Measurements from ENCODE around the gene IDH3G. TPM values are rescaled to one million over a fixed set of nuclear protein-coding genes. Genes with fewer than 3 reads are reported as not detected.
A peak's percentile ranks its signal among the peaks of the same experiment; 100 is the strongest.

Gene IDH3G
- total and polyA plus RNA-seq, 3 experiments from 2014 or later, result 54.2 to 109 (median 61.6) TPM

DNA sequence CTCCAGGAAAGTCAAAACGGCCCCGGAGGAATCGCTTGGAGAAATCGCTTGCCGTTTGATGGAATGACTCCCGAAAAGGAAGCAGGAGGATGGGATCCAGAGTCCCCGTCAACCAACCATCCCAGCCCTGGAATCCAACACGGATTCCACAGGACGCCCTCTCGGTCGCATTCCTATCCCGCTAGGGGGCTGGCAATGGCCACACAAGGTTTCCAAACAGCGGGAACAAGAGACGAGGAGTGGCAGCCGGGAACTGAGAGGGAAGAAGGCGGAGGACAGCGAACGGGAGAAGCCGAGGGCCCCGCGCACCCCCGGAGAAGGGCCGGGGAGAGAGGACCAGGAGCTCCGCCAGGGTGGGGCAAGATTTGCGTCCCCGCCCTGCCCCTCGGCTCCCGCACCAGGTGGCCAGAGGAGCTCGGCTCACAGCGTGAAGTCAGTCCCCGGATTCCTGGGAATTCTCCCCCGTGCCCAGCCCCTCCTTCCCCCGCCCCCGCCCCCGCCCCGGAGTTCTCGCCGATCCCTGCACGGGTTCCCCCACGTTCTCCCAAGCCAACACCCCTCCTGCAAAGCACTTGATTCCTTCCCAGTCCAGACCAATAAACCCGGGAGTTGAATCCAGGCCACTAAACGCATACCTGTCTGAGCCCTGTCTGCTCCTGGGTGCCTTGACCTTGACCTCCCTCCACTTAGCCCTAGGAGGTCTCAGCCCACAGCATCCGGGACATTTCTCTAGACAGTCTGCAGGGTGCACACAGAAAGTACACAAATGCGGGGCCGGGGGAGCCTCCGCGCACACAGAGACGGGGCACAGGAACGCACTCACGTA lies 34.8 kb upstream of the IDH3G start:
- peaks cover 15% of the 10 kb centered on the region for H3K4me1 ChIP-seq (ENCODE audit: insufficient read depth, low read length)
- H3K36me3 ChIP-seq (ENCODE audit: insufficient read depth, low read length), result no peaks in the 10 kb centered on the region
- Mint-ChIP-seq H3K27me3 (peaks cover 0 to 13% of the 10 kb centered on the region in 2 donors), H3K36me3 (peaks cover 0 to 1% (median 0%) of the 10 kb centered on the region in 3 donors), H3K4me1 (peaks cover 21 to 27% (median 21%) of the 10 kb centered on the region in 3 donors), H3K27ac (peak overlapping the region in 6 of 8 donors; percentile 18 to 88 (median 80)), H3K9me3 (no peaks in the 10 kb centered on the region), H3K4me3 (peak overlapping the region; percentile 69 to 84 (median 79))
- no peak for DNase-seq
- POLR2A ChIA-PET, result no interaction called here
- no peaks in the 10 kb centered on the region for H3K27me3 ChIP-seq (ENCODE audit: insufficient read depth, low read length, poor library complexity, severe bottlenecking)
- no peak overlapping the region for H3K27ac ChIP-seq (ENCODE audit: low read depth, low read length)
- CTCF ChIA-PET, result no interaction called here
- no peaks in the 10 kb centered on the region for H3K9me3 ChIP-seq (ENCODE audit: low read length)
- no peak overlapping the region for H3K4me3 ChIP-seq (ENCODE audit: low read length)

DNA sequence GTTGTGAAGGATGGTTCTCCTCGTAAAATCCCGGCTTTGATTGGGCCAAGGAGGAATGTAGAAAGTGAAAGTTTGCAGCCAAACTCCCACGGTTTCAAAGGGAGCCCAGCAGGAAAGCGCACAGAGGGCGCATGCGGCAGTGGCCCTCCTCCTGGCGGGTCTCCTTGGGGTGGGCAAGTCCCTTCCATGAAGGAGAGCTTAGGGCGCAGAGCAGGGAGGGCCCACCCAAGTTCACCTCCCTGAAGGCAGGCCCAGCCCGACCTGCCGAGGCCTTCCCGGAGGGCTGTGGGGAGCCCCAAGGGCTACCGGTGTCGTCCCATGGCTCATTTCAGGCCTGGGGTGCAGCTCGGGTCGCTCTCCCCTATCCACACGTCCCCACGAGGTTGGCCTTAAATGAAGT lies 34.1 kb upstream of the IDH3G start:
- Mint-ChIP-seq H3K36me3 (peaks cover 0 to 1% (median 0%) of the 10 kb centered on the region in 3 donors), H3K4me3 (peak overlapping the region in 3 of 7 donors; percentile 38 to 82 (median 74)), H3K4me1 (peaks cover 25 to 32% (median 26%) of the 10 kb centered on the region in 3 donors), H3K27me3 (peaks cover 0 to 12% of the 10 kb centered on the region in 2 donors), H3K9me3 (no peaks in the 10 kb centered on the region), H3K27ac (peak overlapping the region in 2 of 8 donors; percentile 73 to 87)
- H3K4me3 ChIP-seq (ENCODE audit: low read length), result no peak overlapping the region
- no peaks in the 10 kb centered on the region for H3K36me3 ChIP-seq (ENCODE audit: insufficient read depth, low read length)
- DNase-seq, result no peak
- ChIA-PET CTCF (no interaction called here), POLR2A (no interaction called here)
- no peaks in the 10 kb centered on the region for H3K9me3 ChIP-seq (ENCODE audit: low read length)
- H3K27ac ChIP-seq (ENCODE audit: low read depth, low read length), result no peak overlapping the region
- H3K4me1 ChIP-seq (ENCODE audit: insufficient read depth, low read length), result peaks cover 15% of the 10 kb centered on the region
- H3K27me3 ChIP-seq (ENCODE audit: insufficient read depth, low read length, poor library complexity, severe bottlenecking), result no peaks in the 10 kb centered on the region

GRCh38 chrX:153827903-153828302 lies 33.7 kb upstream of the IDH3G start:
- Mint-ChIP-seq H3K4me3 (peak overlapping the region in 6 of 7 donors; percentile 32 to 82 (median 42)), H3K27ac (peak overlapping the region in 6 of 8 donors; percentile 9 to 74 (median 45)), H3K4me1 (peaks cover 26 to 32% (median 26%) of the 10 kb centered on the region in 3 donors), H3K9me3 (no peaks in the 10 kb centered on the region), H3K36me3 (peaks cover 0 to 1% (median 0%) of the 10 kb centered on the region in 3 donors), H3K27me3 (peaks cover 0 to 9% of the 10 kb centered on the region in 2 donors)
- Histone ChIP-seq H3K4me3 (ENCODE audit: low read length) (no peak overlapping the region), H3K36me3 (ENCODE audit: insufficient read depth, low read length) (no peaks in the 10 kb centered on the region), H3K27ac (ENCODE audit: low read depth, low read length) (no peak overlapping the region), H3K9me3 (ENCODE audit: low read length) (no peaks in the 10 kb centered on the region), H3K27me3 (ENCODE audit: insufficient read depth, low read length, poor library complexity, severe bottlenecking) (no peaks in the 10 kb centered on the region), H3K4me1 (ENCODE audit: insufficient read depth, low read length) (peaks cover 15% of the 10 kb centered on the region)
- DNase-seq, result no peak
- CTCF ChIA-PET, result no interaction called here
- POLR2A ChIA-PET, result no interaction called here

DNA sequence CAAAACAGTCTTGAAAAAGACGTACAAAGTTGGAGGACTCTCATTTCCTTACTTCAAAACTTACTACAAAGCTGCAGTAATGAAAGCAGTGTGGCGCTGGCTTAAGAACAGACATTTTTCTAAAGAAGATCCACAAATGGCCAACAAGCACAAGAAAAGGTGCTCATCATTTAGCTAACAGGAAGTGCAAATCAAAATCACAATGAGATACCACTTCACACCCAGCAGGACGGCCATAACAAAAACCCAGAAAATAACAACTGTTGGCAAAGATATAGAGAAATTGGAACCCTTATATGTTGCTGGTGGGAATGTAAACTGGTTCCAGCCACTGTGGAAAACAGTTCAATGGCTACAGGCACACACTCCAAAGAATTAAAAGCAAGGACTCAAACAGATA lies 32.8 kb upstream of the IDH3G start:
- peak overlapping the region in 4 of 7 donors; percentile 10 to 82 (median 27) for H3K4me3 Mint-ChIP-seq
- H3K4me3 ChIP-seq (ENCODE audit: low read length), result no peak overlapping the region
- DNase-seq, result no peak
- peaks cover 0 to 1% (median 0%) of the 10 kb centered on the region in 3 donors for H3K36me3 Mint-ChIP-seq
- H3K4me1 Mint-ChIP-seq, result peaks cover 34 to 40% (median 35%) of the 10 kb centered on the region in 3 donors
- no peaks in the 10 kb centered on the region for H3K9me3 ChIP-seq (ENCODE audit: low read length)
- peaks cover 0 to 12% of the 10 kb centered on the region in 2 donors for H3K27me3 Mint-ChIP-seq
- H3K9me3 Mint-ChIP-seq, result no peaks in the 10 kb centered on the region
- peaks cover 22% of the 10 kb centered on the region for H3K4me1 ChIP-seq (ENCODE audit: insufficient read depth, low read length)
- CTCF ChIA-PET, result no interaction called here
- H3K36me3 ChIP-seq (ENCODE audit: insufficient read depth, low read length), result no peaks in the 10 kb centered on the region
- no peaks in the 10 kb centered on the region for H3K27me3 ChIP-seq (ENCODE audit: insufficient read depth, low read length, poor library complexity, severe bottlenecking)
- no peak overlapping the region for H3K27ac ChIP-seq (ENCODE audit: low read depth, low read length)
- POLR2A ChIA-PET, result no interaction called here
- H3K27ac Mint-ChIP-seq, result peak overlapping the region in 6 of 8 donors; percentile 2 to 74 (median 56)

GRCh38 chrX:153825042-153825441 lies 30.9 kb upstream of the IDH3G start:
- Histone ChIP-seq H3K4me3 (ENCODE audit: low read length) (no peak overlapping the region), H3K4me1 (ENCODE audit: insufficient read depth, low read length) (peaks cover 37% of the 10 kb centered on the region), H3K9me3 (ENCODE audit: low read length) (no peaks in the 10 kb centered on the region), H3K27ac (ENCODE audit: low read depth, low read length) (no peak overlapping the region), H3K27me3 (ENCODE audit: insufficient read depth, low read length, poor library complexity, severe bottlenecking) (no peaks in the 10 kb centered on the region), H3K36me3 (ENCODE audit: insufficient read depth, low read length) (no peaks in the 10 kb centered on the region)
- ChIA-PET CTCF (no interaction called here), POLR2A (interaction anchor here (0.7 kb wide), 1 partner anchor 99 kb away, joined by 4 read pairs; no protein-coding TSS in a partner anchor)
- H3K36me3 Mint-ChIP-seq, result peaks cover 0 to 1% (median 0%) of the 10 kb centered on the region in 3 donors
- no peaks in the 10 kb centered on the region for H3K9me3 Mint-ChIP-seq
- H3K27me3 Mint-ChIP-seq, result peaks cover 0 to 12% of the 10 kb centered on the region in 2 donors
- peak overlapping the region in 1 of 7 donors; percentile 54 for H3K4me3 Mint-ChIP-seq
- DNase-seq, result no peak
- H3K4me1 Mint-ChIP-seq, result peaks cover 48 to 59% (median 50%) of the 10 kb centered on the region in 3 donors
- H3K27ac Mint-ChIP-seq, result peak overlapping the region in 1 of 8 donors; percentile 80

DNA sequence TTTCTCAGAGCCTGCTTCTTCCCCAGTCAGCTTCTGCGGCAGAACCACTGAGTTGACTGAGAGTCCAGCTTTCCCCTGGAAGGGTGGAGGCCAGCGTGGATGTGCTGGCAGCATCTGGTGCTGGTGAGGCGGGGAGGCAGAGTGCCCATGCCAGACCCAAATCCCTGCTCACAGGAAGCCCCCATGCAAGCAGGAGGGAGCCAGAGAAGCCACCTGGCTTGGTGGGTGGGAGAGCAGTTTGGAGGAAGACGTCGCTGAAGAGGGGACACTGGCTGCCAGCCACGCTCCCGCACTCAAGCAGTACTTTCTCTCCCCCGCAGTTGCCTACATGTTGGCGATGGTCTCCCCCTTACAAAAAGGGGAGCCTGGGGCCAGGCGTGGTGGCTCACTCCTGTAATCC lies 30.2 kb upstream of the IDH3G start:
- Histone ChIP-seq H3K9me3 (ENCODE audit: low read length) (no peaks in the 10 kb centered on the region), H3K27ac (ENCODE audit: low read depth, low read length) (no peak overlapping the region), H3K27me3 (ENCODE audit: insufficient read depth, low read length, poor library complexity, severe bottlenecking) (no peaks in the 10 kb centered on the region), H3K36me3 (ENCODE audit: insufficient read depth, low read length) (no peaks in the 10 kb centered on the region), H3K4me3 (ENCODE audit: low read length) (no peak overlapping the region), H3K4me1 (ENCODE audit: insufficient read depth, low read length) (peaks cover 44% of the 10 kb centered on the region)
- H3K27ac Mint-ChIP-seq, result no peak overlapping the region
- peaks cover 53 to 64% (median 54%) of the 10 kb centered on the region in 3 donors for H3K4me1 Mint-ChIP-seq
- H3K27me3 Mint-ChIP-seq, result peaks cover 0 to 14% of the 10 kb centered on the region in 2 donors
- H3K9me3 Mint-ChIP-seq, result no peaks in the 10 kb centered on the region
- ChIA-PET POLR2A (interaction anchor here (0.7 kb wide), 1 partner anchor 100 kb away, joined by 4 read pairs; no protein-coding TSS in a partner anchor), CTCF (no interaction called here)
- peaks cover 0 to 1% (median 0%) of the 10 kb centered on the region in 3 donors for H3K36me3 Mint-ChIP-seq
- no peak overlapping the region for H3K4me3 Mint-ChIP-seq
- DNase-seq, result no peak

DNA sequence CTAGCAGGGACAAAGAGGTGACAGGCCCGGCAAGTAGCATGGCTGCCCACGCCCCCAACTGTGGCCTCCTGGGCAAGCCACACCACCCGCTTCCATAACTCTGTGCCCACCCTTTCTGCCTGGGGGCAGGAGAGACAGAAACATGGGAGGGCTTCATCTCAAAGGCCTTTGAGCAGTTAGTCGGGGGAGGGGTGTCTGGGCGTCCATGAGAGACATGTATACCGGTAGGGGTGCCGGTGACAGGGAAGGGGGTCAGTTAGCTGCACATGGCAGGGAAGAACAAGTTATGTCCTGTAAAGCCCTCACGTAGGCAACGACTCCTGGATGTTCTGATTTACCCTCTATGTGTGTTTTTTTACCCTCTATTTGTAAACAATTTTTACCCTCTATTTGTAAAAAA lies 26.9 kb upstream of the IDH3G start:
- no peak for DNase-seq
- Mint-ChIP-seq H3K27ac (peak overlapping the region in 6 of 8 donors; percentile 76 to 93 (median 85)), H3K27me3 (peaks cover 0 to 19% of the 10 kb centered on the region in 2 donors), H3K4me1 (peaks cover 53 to 69% (median 57%) of the 10 kb centered on the region in 3 donors), H3K9me3 (no peaks in the 10 kb centered on the region), H3K4me3 (peak overlapping the region in 6 of 7 donors; percentile 41 to 78 (median 55)), H3K36me3 (no peaks in the 10 kb centered on the region)
- ChIA-PET POLR2A (no interaction called here), CTCF (no interaction called here)
- H3K27ac ChIP-seq (ENCODE audit: low read depth, low read length), result no peak overlapping the region
- H3K36me3 ChIP-seq (ENCODE audit: insufficient read depth, low read length), result no peaks in the 10 kb centered on the region
- H3K4me1 ChIP-seq (ENCODE audit: insufficient read depth, low read length), result peaks cover 51% of the 10 kb centered on the region
- H3K9me3 ChIP-seq (ENCODE audit: low read length), result no peaks in the 10 kb centered on the region
- no peaks in the 10 kb centered on the region for H3K27me3 ChIP-seq (ENCODE audit: insufficient read depth, low read length, poor library complexity, severe bottlenecking)
- H3K4me3 ChIP-seq (ENCODE audit: low read length), result no peak overlapping the region

DNA sequence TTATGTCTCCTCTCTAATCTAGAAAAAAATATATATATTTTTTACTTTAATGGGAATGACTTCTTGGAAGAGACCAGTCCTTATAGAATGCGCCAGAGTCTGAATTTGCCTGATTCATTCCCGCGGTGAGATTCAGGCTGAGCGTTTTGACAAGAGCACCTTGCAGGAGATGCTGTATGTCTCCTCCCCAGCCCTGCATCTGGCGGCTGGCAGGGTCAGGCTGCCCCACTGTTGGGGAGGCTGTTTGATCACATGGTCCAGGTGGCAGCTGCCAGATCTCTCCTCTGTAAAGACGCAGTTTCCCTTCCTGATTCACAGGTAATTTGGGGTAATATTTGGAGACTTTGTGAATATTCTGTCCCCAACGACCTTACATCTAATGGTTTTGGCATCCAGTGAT lies 26.4 kb upstream of the IDH3G start:
- Mint-ChIP-seq H3K4me1 (peaks cover 51 to 67% (median 54%) of the 10 kb centered on the region in 3 donors), H3K27me3 (peaks cover 0 to 19% of the 10 kb centered on the region in 2 donors), H3K4me3 (peak overlapping the region in 3 of 7 donors; percentile 43 to 70 (median 50)), H3K36me3 (no peaks in the 10 kb centered on the region), H3K9me3 (no peaks in the 10 kb centered on the region), H3K27ac (peak overlapping the region in 4 of 8 donors; percentile 76 to 93 (median 84))
- POLR2A ChIA-PET, result no interaction called here
- Histone ChIP-seq H3K4me1 (ENCODE audit: insufficient read depth, low read length) (peaks cover 51% of the 10 kb centered on the region), H3K4me3 (ENCODE audit: low read length) (no peak overlapping the region), H3K36me3 (ENCODE audit: insufficient read depth, low read length) (no peaks in the 10 kb centered on the region), H3K27me3 (ENCODE audit: insufficient read depth, low read length, poor library complexity, severe bottlenecking) (no peaks in the 10 kb centered on the region), H3K27ac (ENCODE audit: low read depth, low read length) (no peak overlapping the region), H3K9me3 (ENCODE audit: low read length) (no peaks in the 10 kb centered on the region)
- DNase-seq, result no peak
- CTCF ChIA-PET, result no interaction called here

Measured in CD8-positive, alpha-beta memory T cell (primary cell).